Vagina (tissue), 2 donors: Measurements from ENCODE around the gene EPB41.

Experiments used
- POLR2A ChIP-seq, 2 donors: fragments of 450-650 bp; IDR thresholded peaks; one replicate each; pipeline ENCODE4 v1.6.1; 2017; ENCODE audit warnings: antibody characterized with exemption in 2 of 2, mild to moderate bottlenecking in 2 of 2, moderate library complexity in 2 of 2
- POLR2AphosphoS5 ChIP-seq, 2 donors: sonication (generic); formaldehyde crosslinking; IDR thresholded peaks; one replicate each; pipeline ENCODE4 v1.9.0; 2017; ENCODE audit warnings: antibody characterized with exemption in 2 of 2, mild to moderate bottlenecking in 2 of 2, low read depth in 1 of 2; ENCODE audit not compliant: insufficient read depth in 1 of 2
- TF ChIP-seq, protein P1 (sequence below), 3 experiments: fragments of 450-650 bp in 2 of 3; fragments of 200-600 bp in 1 of 3; sonication (generic) in 1 of 3; IDR thresholded peaks; one replicate each; pipeline ENCODE4 v1.5.1; 2017 to 2019; ENCODE audit warnings: antibody characterized with exemption in 3 of 3, mild to moderate bottlenecking in 2 of 3, moderate library complexity in 2 of 3

DNA sequence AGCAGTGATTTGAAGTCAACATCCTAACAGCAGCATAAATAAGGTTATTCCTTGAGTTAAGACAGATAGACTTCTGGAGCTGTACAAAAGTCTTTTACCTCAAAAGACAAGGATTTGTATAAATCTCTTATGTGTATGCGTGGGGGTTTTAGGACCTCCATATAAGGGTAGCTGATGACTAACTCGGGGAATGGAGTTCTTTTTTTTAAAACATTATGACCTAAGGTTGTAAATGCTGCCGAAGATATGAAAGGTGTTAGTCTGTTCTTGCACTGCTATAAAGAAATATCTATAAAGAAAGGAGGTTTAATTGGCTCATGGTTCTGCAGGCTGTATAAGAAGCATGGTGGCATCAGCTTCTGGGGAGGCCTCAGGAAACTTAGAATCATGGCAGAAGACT, 90.4 kb downstream of the EPB41 start:
- TF ChIP-seq, protein P1, sequence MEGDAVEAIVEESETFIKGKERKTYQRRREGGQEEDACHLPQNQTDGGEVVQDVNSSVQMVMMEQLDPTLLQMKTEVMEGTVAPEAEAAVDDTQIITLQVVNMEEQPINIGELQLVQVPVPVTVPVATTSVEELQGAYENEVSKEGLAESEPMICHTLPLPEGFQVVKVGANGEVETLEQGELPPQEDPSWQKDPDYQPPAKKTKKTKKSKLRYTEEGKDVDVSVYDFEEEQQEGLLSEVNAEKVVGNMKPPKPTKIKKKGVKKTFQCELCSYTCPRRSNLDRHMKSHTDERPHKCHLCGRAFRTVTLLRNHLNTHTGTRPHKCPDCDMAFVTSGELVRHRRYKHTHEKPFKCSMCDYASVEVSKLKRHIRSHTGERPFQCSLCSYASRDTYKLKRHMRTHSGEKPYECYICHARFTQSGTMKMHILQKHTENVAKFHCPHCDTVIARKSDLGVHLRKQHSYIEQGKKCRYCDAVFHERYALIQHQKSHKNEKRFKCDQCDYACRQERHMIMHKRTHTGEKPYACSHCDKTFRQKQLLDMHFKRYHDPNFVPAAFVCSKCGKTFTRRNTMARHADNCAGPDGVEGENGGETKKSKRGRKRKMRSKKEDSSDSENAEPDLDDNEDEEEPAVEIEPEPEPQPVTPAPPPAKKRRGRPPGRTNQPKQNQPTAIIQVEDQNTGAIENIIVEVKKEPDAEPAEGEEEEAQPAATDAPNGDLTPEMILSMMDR (IDR thresholded peaks at IDR 0.05), result no peak
- TF ChIP-seq POLR2AphosphoS5 (IDR thresholded peaks at IDR 0.05; ENCODE audit: insufficient read depth in 1 of 2, low read depth in 1 of 2), result no peak
- TF ChIP-seq POLR2A (IDR thresholded peaks at IDR 0.05), result no peak
